HCT116 (cell line): Measurements from ENCODE around the gene SGK1. TPM values are rescaled to one million over a fixed set of nuclear protein-coding genes. Genes with fewer than 3 reads are reported as not detected.

ENCODE experiments used
- ATAC-seq: fragments of 200-7000 bp; cut with Tn5 transposase; 2 replicates; pipeline ENCODE4 v1.9.1; 2020; ENCODE audit warnings: mild to moderate bottlenecking, moderate library complexity
- BruUV-seq: library from RNA; stranded (reverse); fragments of 400-500 nt; replicated peaks from 2 replicates; lab custom pipeline; 2021; lab: Mats Ljungman, UMichigan
- CTCF ChIA-PET: fragments of 300-600 bp; sonication (Branson Sonifier 250); formaldehyde crosslinking; loops from one replicate; lab custom pipeline; 2021; ENCODE audit warnings: antibody characterized with exemption; lab: Charles Lee
- POLR2A ChIA-PET: fragments of 300-600, 350-600 bp; sonication (Branson Sonifier 250); formaldehyde crosslinking; loops from one replicate; lab custom pipeline; 2021; ENCODE audit warnings: antibody characterized with exemption; lab: Charles Lee
- RAD21 ChIA-PET, 2 experiments: fragments of 300-600 bp; sonication (Branson Sonifier 250); formaldehyde crosslinking; loops; one replicate each; lab custom pipeline; 2023; ENCODE audit warnings: low total read pairs in 2 of 2; ENCODE audit not compliant: uncharacterized antibody in 2 of 2, unreplicated experiment in 2 of 2, low non-redundant PET in 1 of 2; lab: Charles Lee
- DNase-seq: peaks from one replicate; pipeline ENCODE4 v3.0.0-alpha.2; 2010; ENCODE audit warnings: low read depth, low spot score
- H2AFZ ChIP-seq: fragments of 200-600 bp; shearing (Covaris generic), sonication (generic); 2 replicates; pipeline ENCODE4 v1.6.1; 2017; ENCODE audit warnings: low read depth, mixed run types, mixed read lengths, antibody characterized with exemption, low read length; ENCODE audit not compliant: poor library complexity, severe bottlenecking
- H3K27ac ChIP-seq: 2 replicates; pipeline ENCODE4 v1.5.1; 2012; ENCODE audit warnings: low read depth, low read length
- H3K27me3 ChIP-seq: fragments of 200-600 bp; sonication (generic); 2 replicates; pipeline ENCODE4 v1.6.1; 2016; ENCODE audit warnings: mixed run types, low read length, mixed read lengths; ENCODE audit not compliant: insufficient read depth
- H3K36me3 ChIP-seq, 2 experiments: fragments of 200-500 bp in 1 of 2; fragments of 200-600 bp in 1 of 2; sonication (Bioruptor generic) in 1 of 2; sonication (generic) in 1 of 2; 2 replicates each; pipeline versions ENCODE4 v1.5.1 to v1.6.1; 2014 to 2016; ENCODE audit warnings: low read length in 2 of 2, inconsistent platforms in 1 of 2, mixed read lengths in 1 of 2, mixed run types in 1 of 2; ENCODE audit not compliant: insufficient read depth in 2 of 2, control insufficient read depth in 1 of 2
- H3K4me1 ChIP-seq, 2 experiments: fragments of 200-600 bp in 1 of 2; sonication (generic) in 1 of 2; 2 replicates each; pipeline versions ENCODE4 v1.5.1 to v1.6.1; 2012 to 2017; ENCODE audit warnings: low read length in 2 of 2, inconsistent platforms in 1 of 2, mild to moderate bottlenecking in 1 of 2, mixed read lengths in 1 of 2, mixed run types in 1 of 2, moderate library complexity in 1 of 2; ENCODE audit not compliant: insufficient read depth in 2 of 2, control insufficient read depth in 1 of 2
- H3K4me2 ChIP-seq: fragments of 200-600 bp; sonication (generic); 2 replicates; pipeline ENCODE4 v1.6.1; 2017; ENCODE audit warnings: mixed run types, low read length, mixed read lengths
- H3K4me3 ChIP-seq, 2 experiments: fragments of 200-600 bp in 1 of 2; sonication (generic) in 1 of 2; replicated peaks in 1 of 2; 2 replicates each; pipeline ENCODE4 v1.5.1; 2011 to 2016; ENCODE audit warnings: low read length in 2 of 2, control low read depth in 1 of 2, low read depth in 1 of 2, mild to moderate bottlenecking in 1 of 2, mixed read lengths in 1 of 2, mixed run types in 1 of 2
- H3K79me2 ChIP-seq: fragments of 200-600 bp; sonication (generic); 2 replicates; pipeline ENCODE4 v1.6.1; 2017; ENCODE audit warnings: mild to moderate bottlenecking, mixed run types, low read length, moderate library complexity, mixed read lengths; ENCODE audit not compliant: insufficient read depth
- H3K9ac ChIP-seq: fragments of 200-600 bp; sonication (generic); 2 replicates; pipeline ENCODE4 v1.6.1; 2016; ENCODE audit warnings: low read length, mixed read lengths
- H3K9me2 ChIP-seq: fragments of 200-600 bp; sonication (generic), shearing (Covaris generic); 2 replicates; pipeline ENCODE4 v1.6.1; 2017; ENCODE audit warnings: mixed run types, mild to moderate bottlenecking, moderate library complexity; ENCODE audit not compliant: insufficient read depth
- H3K9me3 ChIP-seq, 2 experiments: fragments of 200-500 bp in 1 of 2; fragments of 200-600 bp in 1 of 2; sonication (Bioruptor generic) in 1 of 2; sonication (generic) in 1 of 2; 2 replicates each; pipeline ENCODE4 v1.6.1; 2014 to 2017; ENCODE audit warnings: low read length in 2 of 2, mixed read lengths in 2 of 2, inconsistent platforms in 1 of 2, low read depth in 1 of 2, mild to moderate bottlenecking in 1 of 2, mixed run types in 1 of 2, moderate library complexity in 1 of 2; ENCODE audit not compliant: control insufficient read depth in 1 of 2, insufficient read depth in 1 of 2
- H4K20me1 ChIP-seq: fragments of 200-600 bp; sonication (generic), shearing (Covaris generic); 2 replicates; pipeline ENCODE4 v1.6.1; 2017; ENCODE audit warnings: mixed run types, mild to moderate bottlenecking, moderate library complexity; ENCODE audit not compliant: insufficient read depth
- CBX3 ChIP-seq: IDR thresholded peaks from 2 replicates; pipeline ENCODE4 v1.6.1; 2012; ENCODE audit warnings: low read depth
- CEBPB ChIP-seq: IDR thresholded peaks from 2 replicates; pipeline ENCODE4 v1.6.1; 2012; ENCODE audit warnings: low read depth
- EGR1 ChIP-seq: IDR thresholded peaks from 2 replicates; pipeline ENCODE4 v1.6.1; 2012; ENCODE audit warnings: low read depth
- ELF1 ChIP-seq: IDR thresholded peaks from 2 replicates; pipeline ENCODE4 v1.6.1; 2012; ENCODE audit warnings: low read depth, borderline replicate concordance
- EZH2 ChIP-seq: fragments of 200-600 bp; sonication (generic); IDR thresholded peaks from 2 replicates; pipeline ENCODE4 v1.6.1; 2017; ENCODE audit warnings: antibody characterized with exemption, mixed run types
- JUND ChIP-seq: IDR thresholded peaks from 2 replicates; pipeline ENCODE4 v1.6.1; 2012
- YY1 ChIP-seq: IDR thresholded peaks from 2 replicates; pipeline ENCODE4 v1.6.1; 2011; ENCODE audit warnings: low read length, low read depth, moderate library complexity, mild to moderate bottlenecking; ENCODE audit not compliant: insufficient replicate concordance; ENCODE audit errors: extremely low read depth
- ZFX ChIP-seq: fragments of 450-650 bp; IDR thresholded peaks from 2 replicates; pipeline ENCODE4 v1.6.1; 2017
- intact Hi-C: fragments of 100-400 bp; cut with micrococcal nuclease; formaldehyde crosslinking; loops from 2 replicates; pipeline ENCODE4 v1.10.0; 2022
- total RNA-seq: library from RNA; stranded (reverse); gene quantifications from one replicate; pipeline ENCODE4 v1.2.1, GENCODE V29; 2021; ENCODE audit not compliant: unreplicated experiment
- TF ChIP-seq, protein P1 (sequence below): IDR thresholded peaks from 2 replicates; pipeline ENCODE4 v1.6.1; 2011; ENCODE audit warnings: mild to moderate bottlenecking, low read length, moderate library complexity; ENCODE audit not compliant: insufficient replicate concordance; ENCODE audit errors: extremely low read depth
- TF ChIP-seq, protein P2 (sequence below): IDR thresholded peaks from 2 replicates; pipeline ENCODE4 v1.6.1; 2012; ENCODE audit warnings: low read depth
- TF ChIP-seq, protein P3 (sequence below): IDR thresholded peaks from 2 replicates; pipeline ENCODE4 v1.6.1; 2012

SGK1 gene
- total RNA-seq, 1 experiment from 2014 or later, result 4.5 TPM

DNA sequence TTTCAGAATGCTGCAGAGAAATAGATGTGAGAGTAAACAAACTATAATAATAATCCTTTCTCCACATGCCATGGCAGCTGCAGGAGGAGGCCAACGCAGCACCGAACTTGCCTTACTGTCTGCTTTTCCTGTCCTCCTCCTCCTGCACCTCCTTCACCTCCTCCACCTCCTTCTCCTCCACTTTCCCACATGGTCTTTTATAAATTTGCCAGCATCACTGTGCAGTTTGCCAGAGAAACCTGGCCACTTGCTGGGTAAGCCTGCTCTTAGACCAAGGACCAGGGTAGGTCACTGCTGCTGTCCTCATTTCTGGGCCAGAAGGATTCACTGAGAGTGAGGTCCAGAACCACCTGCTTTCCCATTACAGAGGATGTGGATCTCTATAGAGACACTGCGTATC lies 8.7 kb downstream of the SGK1 start:
- H3K36me3 ChIP-seq, result no peaks in the 10 kb centered on the region

DNA sequence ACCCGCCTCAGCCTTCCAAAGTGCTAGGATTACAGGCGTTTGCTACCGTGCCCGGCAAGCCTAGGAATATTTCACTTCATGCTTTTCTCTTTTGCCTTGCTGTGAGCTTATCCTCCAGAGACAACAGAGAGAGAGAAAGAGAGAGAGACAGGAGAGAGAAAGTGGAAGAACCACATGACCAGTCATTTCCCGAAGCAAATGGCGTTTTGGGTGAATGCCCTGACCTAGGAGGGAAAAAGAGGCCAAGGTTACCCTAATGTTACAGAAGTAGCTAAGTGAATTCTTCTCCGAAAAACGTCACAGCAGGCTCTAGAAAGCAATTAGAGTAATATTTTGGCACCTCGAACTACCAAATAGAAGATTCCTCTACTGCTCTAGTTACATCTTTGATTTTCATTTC lies 9.1 kb downstream of the SGK1 start:
- DNase-seq, result no peak
- RAD21 ChIA-PET, result no interaction called here
- H3K27ac ChIP-seq, result no peak overlapping the region
- H2AFZ ChIP-seq, result no peak overlapping the region
- H3K4me1 ChIP-seq, result no peaks in the 10 kb centered on the region
- CTCF ChIA-PET, result no interaction called here
- no peaks in the 10 kb centered on the region for H3K9me2 ChIP-seq
- no peaks in the 10 kb centered on the region for H3K79me2 ChIP-seq
- H3K9ac ChIP-seq, result no peak overlapping the region
- H3K36me3 ChIP-seq, result no peaks in the 10 kb centered on the region
- no peak overlapping the region for H3K4me2 ChIP-seq
- intact Hi-C loops, result no loop called here
- no peaks in the 10 kb centered on the region for H4K20me1 ChIP-seq
- POLR2A ChIA-PET, result no interaction called here
- no peak for ATAC-seq
- no peaks in the 10 kb centered on the region for H3K9me3 ChIP-seq
- H3K4me3 ChIP-seq, result no peak overlapping the region
- no peaks in the 10 kb centered on the region; the same call in 1 of the 2 replicates for H3K27me3 ChIP-seq
- no TSS peak for BruUV-seq
- TF ChIP-seq ZFX (no peak), JUND (no peak), ELF1 (no peak)
- TF ChIP-seq, protein P1, sequence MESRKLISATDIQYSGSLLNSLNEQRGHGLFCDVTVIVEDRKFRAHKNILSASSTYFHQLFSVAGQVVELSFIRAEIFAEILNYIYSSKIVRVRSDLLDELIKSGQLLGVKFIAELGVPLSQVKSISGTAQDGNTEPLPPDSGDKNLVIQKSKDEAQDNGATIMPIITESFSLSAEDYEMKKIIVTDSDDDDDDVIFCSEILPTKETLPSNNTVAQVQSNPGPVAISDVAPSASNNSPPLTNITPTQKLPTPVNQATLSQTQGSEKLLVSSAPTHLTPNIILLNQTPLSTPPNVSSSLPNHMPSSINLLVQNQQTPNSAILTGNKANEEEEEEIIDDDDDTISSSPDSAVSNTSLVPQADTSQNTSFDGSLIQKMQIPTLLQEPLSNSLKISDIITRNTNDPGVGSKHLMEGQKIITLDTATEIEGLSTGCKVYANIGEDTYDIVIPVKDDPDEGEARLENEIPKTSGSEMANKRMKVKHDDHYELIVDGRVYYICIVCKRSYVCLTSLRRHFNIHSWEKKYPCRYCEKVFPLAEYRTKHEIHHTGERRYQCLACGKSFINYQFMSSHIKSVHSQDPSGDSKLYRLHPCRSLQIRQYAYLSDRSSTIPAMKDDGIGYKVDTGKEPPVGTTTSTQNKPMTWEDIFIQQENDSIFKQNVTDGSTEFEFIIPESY, result no peak
- TF ChIP-seq, protein P2, sequence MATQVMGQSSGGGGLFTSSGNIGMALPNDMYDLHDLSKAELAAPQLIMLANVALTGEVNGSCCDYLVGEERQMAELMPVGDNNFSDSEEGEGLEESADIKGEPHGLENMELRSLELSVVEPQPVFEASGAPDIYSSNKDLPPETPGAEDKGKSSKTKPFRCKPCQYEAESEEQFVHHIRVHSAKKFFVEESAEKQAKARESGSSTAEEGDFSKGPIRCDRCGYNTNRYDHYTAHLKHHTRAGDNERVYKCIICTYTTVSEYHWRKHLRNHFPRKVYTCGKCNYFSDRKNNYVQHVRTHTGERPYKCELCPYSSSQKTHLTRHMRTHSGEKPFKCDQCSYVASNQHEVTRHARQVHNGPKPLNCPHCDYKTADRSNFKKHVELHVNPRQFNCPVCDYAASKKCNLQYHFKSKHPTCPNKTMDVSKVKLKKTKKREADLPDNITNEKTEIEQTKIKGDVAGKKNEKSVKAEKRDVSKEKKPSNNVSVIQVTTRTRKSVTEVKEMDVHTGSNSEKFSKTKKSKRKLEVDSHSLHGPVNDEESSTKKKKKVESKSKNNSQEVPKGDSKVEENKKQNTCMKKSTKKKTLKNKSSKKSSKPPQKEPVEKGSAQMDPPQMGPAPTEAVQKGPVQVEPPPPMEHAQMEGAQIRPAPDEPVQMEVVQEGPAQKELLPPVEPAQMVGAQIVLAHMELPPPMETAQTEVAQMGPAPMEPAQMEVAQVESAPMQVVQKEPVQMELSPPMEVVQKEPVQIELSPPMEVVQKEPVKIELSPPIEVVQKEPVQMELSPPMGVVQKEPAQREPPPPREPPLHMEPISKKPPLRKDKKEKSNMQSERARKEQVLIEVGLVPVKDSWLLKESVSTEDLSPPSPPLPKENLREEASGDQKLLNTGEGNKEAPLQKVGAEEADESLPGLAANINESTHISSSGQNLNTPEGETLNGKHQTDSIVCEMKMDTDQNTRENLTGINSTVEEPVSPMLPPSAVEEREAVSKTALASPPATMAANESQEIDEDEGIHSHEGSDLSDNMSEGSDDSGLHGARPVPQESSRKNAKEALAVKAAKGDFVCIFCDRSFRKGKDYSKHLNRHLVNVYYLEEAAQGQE, result no peak

More for the DNA sequence above, 8.7 kb downstream of the SGK1 start:
- ChIA-PET POLR2A (no interaction called here), RAD21 (no interaction called here), CTCF (no interaction called here)
- Histone ChIP-seq H3K27ac (no peak overlapping the region), H3K9me3 (no peaks in the 10 kb centered on the region), H3K79me2 (no peaks in the 10 kb centered on the region), H3K4me3 (no peak overlapping the region), H3K4me1 (no peaks in the 10 kb centered on the region), H3K9ac (no peak overlapping the region), H3K9me2 (no peaks in the 10 kb centered on the region), H4K20me1 (no peaks in the 10 kb centered on the region), H3K4me2 (no peak overlapping the region), H3K27me3 (no peaks in the 10 kb centered on the region; the same call in 1 of the 2 replicates), H2AFZ (no peak overlapping the region)
- no TSS peak for BruUV-seq
- DNase-seq, result no peak
- ATAC-seq, result no peak
- intact Hi-C loops, result no loop called here
- TF ChIP-seq, protein P3, sequence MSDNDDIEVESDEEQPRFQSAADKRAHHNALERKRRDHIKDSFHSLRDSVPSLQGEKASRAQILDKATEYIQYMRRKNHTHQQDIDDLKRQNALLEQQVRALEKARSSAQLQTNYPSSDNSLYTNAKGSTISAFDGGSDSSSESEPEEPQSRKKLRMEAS, result no peak
- TF ChIP-seq EZH2, result no peak
- no peak for TF ChIP-seq EGR1
- TF ChIP-seq, protein P1, result no peak
- no peak for TF ChIP-seq CBX3
- no peak for TF ChIP-seq CEBPB
- no peak for TF ChIP-seq YY1
- TF ChIP-seq JUND, result no peak
